Measurements from ENCODE around the gene PIRT. TPM values are rescaled to one million over a fixed set of nuclear protein-coding genes. Genes with fewer than 3 reads are reported as not detected.
A peak's percentile ranks its signal among the peaks of the same experiment; 100 is the strongest.

The PIRT gene
- total RNA-seq, 1 donor from 2014 or later = not detected

- intact Hi-C loops (cut with micrococcal nuclease) = loop anchor here (1.0 to 5.0 kb wide), 4 partner anchors 73 to 199 kb away; no protein-coding TSS in a partner anchor
- DNase-seq (ENCODE audit: low spot score) = peak; percentile 54
- Mint-ChIP-seq H3K27me3 (ENCODE audit: low read depth) (peaks cover 4% of the 10 kb centered on the region), H3K4me3 (ENCODE audit: low read depth) (peak overlapping the region; percentile 73), H3K36me3 (ENCODE audit: low read depth) (no peaks in the 10 kb centered on the region), H3K4me1 (ENCODE audit: low read depth) (peaks cover 12% of the 10 kb centered on the region), H3K9me3 (no peaks in the 10 kb centered on the region), H3K27ac (no peak overlapping the region)
Observed at GRCh38 chr17:10844621-10845387, 6.9 kb upstream of the PIRT start.

- peaks cover 4% of the 10 kb centered on the region for H3K27me3 Mint-ChIP-seq (ENCODE audit: low read depth)
- H3K27ac Mint-ChIP-seq = no peak overlapping the region
- H3K36me3 Mint-ChIP-seq (ENCODE audit: low read depth) = no peaks in the 10 kb centered on the region
- no peak overlapping the region for H3K4me3 Mint-ChIP-seq (ENCODE audit: low read depth)
- H3K9me3 Mint-ChIP-seq = no peaks in the 10 kb centered on the region
- intact Hi-C loops (cut with micrococcal nuclease) = no loop called here
- no peak for DNase-seq (ENCODE audit: low spot score)
- peaks cover 12% of the 10 kb centered on the region for H3K4me1 Mint-ChIP-seq (ENCODE audit: low read depth)
Observed at GRCh38 chr17:10843811-10844210, 5.9 kb upstream of the PIRT start.

DNA sequence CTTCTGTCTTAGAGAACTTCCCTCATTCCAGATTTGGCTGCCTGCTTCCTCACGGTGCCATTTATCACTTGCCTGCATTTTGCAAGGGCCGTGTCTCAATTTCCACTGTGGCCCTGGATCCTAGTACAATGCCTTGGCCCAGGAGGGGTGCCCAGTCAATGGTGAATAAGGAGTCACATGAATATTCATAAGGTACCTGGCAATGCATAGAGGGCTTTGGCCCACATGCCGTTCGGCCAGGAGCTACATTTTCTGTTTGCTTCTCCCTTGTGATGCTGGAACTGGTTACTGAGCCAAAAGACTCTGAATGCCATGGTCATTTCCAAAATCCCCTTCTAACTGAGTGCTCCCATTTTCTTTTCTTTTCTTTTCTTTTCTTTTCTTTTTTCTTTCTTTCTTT is 4.8 kb upstream of the PIRT start:
- no peak overlapping the region for H3K4me3 Mint-ChIP-seq (ENCODE audit: low read depth)
- H3K36me3 Mint-ChIP-seq (ENCODE audit: low read depth) = no peaks in the 10 kb centered on the region
- H3K27me3 Mint-ChIP-seq (ENCODE audit: low read depth) = peaks cover 4% of the 10 kb centered on the region
- H3K27ac Mint-ChIP-seq = no peak overlapping the region
- no peak for DNase-seq (ENCODE audit: low spot score)
- intact Hi-C loops (cut with micrococcal nuclease) = no loop called here
- H3K4me1 Mint-ChIP-seq (ENCODE audit: low read depth) = peaks cover 12% of the 10 kb centered on the region
- H3K9me3 Mint-ChIP-seq = no peaks in the 10 kb centered on the region

- peaks cover under 1% of the 10 kb centered on the region for H3K4me1 Mint-ChIP-seq (ENCODE audit: low read depth)
- H3K27ac Mint-ChIP-seq = no peak overlapping the region
- no peak overlapping the region for H3K4me3 Mint-ChIP-seq (ENCODE audit: low read depth)
- H3K27me3 Mint-ChIP-seq (ENCODE audit: low read depth) = no peaks in the 10 kb centered on the region
- DNase-seq (ENCODE audit: low spot score) = no peak
- H3K9me3 Mint-ChIP-seq = no peaks in the 10 kb centered on the region
- no peaks in the 10 kb centered on the region for H3K36me3 Mint-ChIP-seq (ENCODE audit: low read depth)
- intact Hi-C loops (cut with micrococcal nuclease) = no loop called here
Observed at GRCh38 chr17:10838682-10839081, 795 bp upstream of the PIRT start.

DNA sequence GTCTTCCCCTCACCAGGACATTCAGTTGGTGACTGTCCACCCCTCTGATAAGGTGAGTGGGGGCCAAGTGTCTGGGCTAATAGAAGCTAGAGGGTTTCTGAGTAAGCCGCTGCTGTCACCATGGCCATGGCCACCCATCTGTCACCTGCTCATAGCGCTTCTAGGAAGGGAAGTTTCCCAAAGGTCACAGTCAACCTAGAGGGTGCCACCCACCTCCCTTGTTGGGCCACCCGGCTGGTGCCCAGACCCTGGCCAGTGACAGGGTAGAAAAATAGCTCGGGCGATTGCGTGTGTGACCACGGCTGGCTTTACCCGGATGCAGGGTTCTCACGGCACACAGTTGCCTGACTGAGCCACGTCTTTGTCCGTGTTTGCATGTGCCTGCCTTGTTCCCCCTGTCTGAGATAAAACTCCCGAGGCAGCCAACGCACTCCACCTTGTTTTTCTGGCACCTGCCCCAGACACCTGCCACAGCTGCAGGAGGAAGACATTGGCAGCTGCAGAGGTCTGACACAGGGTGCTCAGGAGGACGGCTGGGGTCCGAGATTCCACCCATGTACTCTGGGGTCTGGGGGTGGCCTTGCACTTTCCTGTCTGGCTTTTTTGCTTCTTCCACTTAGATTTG is 809 bp downstream of the PIRT start:
- no peaks in the 10 kb centered on the region for H3K4me1 Mint-ChIP-seq (ENCODE audit: low read depth)
- H3K27ac Mint-ChIP-seq = no peak overlapping the region
- intact Hi-C loops (cut with micrococcal nuclease) = no loop called here
- H3K36me3 Mint-ChIP-seq (ENCODE audit: low read depth) = no peaks in the 10 kb centered on the region
- DNase-seq (ENCODE audit: low spot score) = no peak
- H3K4me3 Mint-ChIP-seq (ENCODE audit: low read depth) = no peak overlapping the region
- H3K27me3 Mint-ChIP-seq (ENCODE audit: low read depth) = no peaks in the 10 kb centered on the region
- H3K9me3 Mint-ChIP-seq = no peaks in the 10 kb centered on the region

- DNase-seq (ENCODE audit: low spot score) = no peak
- no peaks in the 10 kb centered on the region for H3K9me3 Mint-ChIP-seq
- no peaks in the 10 kb centered on the region for H3K27me3 Mint-ChIP-seq (ENCODE audit: low read depth)
- H3K4me3 Mint-ChIP-seq (ENCODE audit: low read depth) = no peak overlapping the region
- no peak overlapping the region for H3K27ac Mint-ChIP-seq
- H3K36me3 Mint-ChIP-seq (ENCODE audit: low read depth) = no peaks in the 10 kb centered on the region
- intact Hi-C loops (cut with micrococcal nuclease) = no loop called here
- no peaks in the 10 kb centered on the region for H3K4me1 Mint-ChIP-seq (ENCODE audit: low read depth)
Observed at GRCh38 chr17:10836145-10836544, 1.7 kb downstream of the PIRT start.

- H3K4me1 Mint-ChIP-seq (ENCODE audit: low read depth) = no peaks in the 10 kb centered on the region
- H3K27me3 Mint-ChIP-seq (ENCODE audit: low read depth) = peaks cover 2% of the 10 kb centered on the region
- no peaks in the 10 kb centered on the region for H3K36me3 Mint-ChIP-seq (ENCODE audit: low read depth)
- DNase-seq (ENCODE audit: low spot score) = no peak
- H3K4me3 Mint-ChIP-seq (ENCODE audit: low read depth) = no peak overlapping the region
- H3K27ac Mint-ChIP-seq = no peak overlapping the region
- no peaks in the 10 kb centered on the region for H3K9me3 Mint-ChIP-seq
- intact Hi-C loops (cut with micrococcal nuclease) = no loop called here
Observed at GRCh38 chr17:10831696-10832095, 6.2 kb downstream of the PIRT start.

- Mint-ChIP-seq H3K27me3 (ENCODE audit: low read depth) (peaks cover 2% of the 10 kb centered on the region), H3K4me3 (ENCODE audit: low read depth) (no peak overlapping the region), H3K9me3 (no peaks in the 10 kb centered on the region), H3K36me3 (ENCODE audit: low read depth) (no peaks in the 10 kb centered on the region), H3K27ac (no peak overlapping the region), H3K4me1 (ENCODE audit: low read depth) (no peaks in the 10 kb centered on the region)
- DNase-seq (ENCODE audit: low spot score) = no peak
- intact Hi-C loops (cut with micrococcal nuclease) = no loop called here
Observed at GRCh38 chr17:10827898-10828552, 9.9 kb downstream of the PIRT start.

DNA sequence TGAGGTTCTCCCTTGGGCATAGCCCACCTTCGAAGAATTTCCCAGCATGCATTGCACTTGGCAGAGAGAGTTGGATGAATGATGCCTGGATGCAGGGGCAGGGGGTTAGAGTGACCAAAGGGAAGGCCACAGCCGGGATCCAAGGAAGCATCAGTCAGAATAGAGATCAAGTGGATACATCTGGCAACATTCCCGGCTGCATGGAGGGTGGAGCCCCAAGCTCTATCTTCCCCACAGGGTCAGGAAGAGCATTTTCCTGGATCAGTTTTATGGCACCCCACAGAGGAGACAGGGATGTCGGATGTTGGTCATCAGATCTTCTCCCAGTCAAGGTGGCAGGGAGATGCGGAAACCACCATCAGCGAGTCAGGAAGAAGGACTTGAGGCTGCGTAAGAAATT is 13.0 kb downstream of the PIRT start:
- Mint-ChIP-seq H3K9me3 (no peaks in the 10 kb centered on the region), H3K4me3 (ENCODE audit: low read depth) (no peak overlapping the region), H3K4me1 (ENCODE audit: low read depth) (no peaks in the 10 kb centered on the region), H3K36me3 (ENCODE audit: low read depth) (no peaks in the 10 kb centered on the region), H3K27me3 (ENCODE audit: low read depth) (peaks cover under 1% of the 10 kb centered on the region), H3K27ac (no peak overlapping the region)
- intact Hi-C loops (cut with micrococcal nuclease) = no loop called here
- no peak for DNase-seq (ENCODE audit: low spot score)

DNA sequence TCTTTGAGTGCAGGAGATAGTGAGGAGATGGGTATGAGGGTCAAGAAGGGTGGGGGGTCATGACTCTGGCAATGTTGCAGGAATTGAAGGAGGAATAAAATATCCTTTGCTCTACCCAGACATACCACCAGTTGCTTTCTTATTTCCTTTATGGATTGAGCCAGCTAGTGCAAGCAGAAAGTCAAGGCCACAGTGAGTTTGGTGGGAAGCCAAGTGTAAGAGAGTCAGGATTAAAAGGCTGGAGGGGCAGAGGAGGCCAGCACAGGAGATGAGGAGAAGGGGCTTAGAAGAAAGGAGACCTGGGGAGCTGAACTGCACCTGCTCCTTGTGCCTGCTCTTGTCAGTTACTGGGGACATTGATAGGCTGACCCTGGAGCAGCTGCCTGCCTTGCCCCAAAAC is 16.1 kb downstream of the PIRT start:
- Mint-ChIP-seq H3K27me3 (ENCODE audit: low read depth) (no peaks in the 10 kb centered on the region), H3K27ac (no peak overlapping the region), H3K4me3 (ENCODE audit: low read depth) (no peak overlapping the region), H3K4me1 (ENCODE audit: low read depth) (no peaks in the 10 kb centered on the region), H3K36me3 (ENCODE audit: low read depth) (no peaks in the 10 kb centered on the region), H3K9me3 (no peaks in the 10 kb centered on the region)
- no peak for DNase-seq (ENCODE audit: low spot score)
- intact Hi-C loops (cut with micrococcal nuclease) = no loop called here

GRCh38 chr17:10821054-10821453 is 16.8 kb downstream of the PIRT start:
- H3K27ac Mint-ChIP-seq = no peak overlapping the region
- intact Hi-C loops (cut with micrococcal nuclease) = no loop called here
- H3K4me3 Mint-ChIP-seq (ENCODE audit: low read depth) = no peak overlapping the region
- H3K4me1 Mint-ChIP-seq (ENCODE audit: low read depth) = no peaks in the 10 kb centered on the region
- no peaks in the 10 kb centered on the region for H3K27me3 Mint-ChIP-seq (ENCODE audit: low read depth)
- no peaks in the 10 kb centered on the region for H3K36me3 Mint-ChIP-seq (ENCODE audit: low read depth)
- H3K9me3 Mint-ChIP-seq = no peaks in the 10 kb centered on the region
- DNase-seq (ENCODE audit: low spot score) = no peak

GRCh38 chr17:10815319-10815718 is 22.6 kb downstream of the PIRT start:
- no peaks in the 10 kb centered on the region for H3K27me3 Mint-ChIP-seq (ENCODE audit: low read depth)
- no peak overlapping the region for H3K4me3 Mint-ChIP-seq (ENCODE audit: low read depth)
- H3K36me3 Mint-ChIP-seq (ENCODE audit: low read depth) = no peaks in the 10 kb centered on the region
- H3K9me3 Mint-ChIP-seq = no peaks in the 10 kb centered on the region
- H3K4me1 Mint-ChIP-seq (ENCODE audit: low read depth) = no peaks in the 10 kb centered on the region
- no peak for DNase-seq (ENCODE audit: low spot score)
- intact Hi-C loops (cut with micrococcal nuclease) = no loop called here
- no peak overlapping the region for H3K27ac Mint-ChIP-seq

DNA sequence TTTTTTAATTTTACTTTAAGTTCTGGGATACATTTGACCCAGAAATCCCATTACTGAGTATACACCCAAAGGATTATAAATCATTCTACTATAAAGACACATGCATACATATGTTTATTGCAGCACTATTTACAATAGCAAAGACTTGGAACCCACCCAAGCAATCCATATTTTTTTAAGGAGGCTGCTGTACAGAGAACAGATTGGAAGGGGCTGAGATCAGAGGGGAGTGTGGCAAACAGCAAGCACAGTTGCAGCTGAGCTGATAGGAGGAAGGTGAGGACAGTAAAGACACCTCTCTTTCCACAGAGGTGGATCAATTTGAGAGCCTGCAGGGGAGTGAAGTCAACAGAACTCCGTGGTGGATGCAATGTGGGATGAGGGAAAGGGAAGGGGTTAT is 23.8 kb downstream of the PIRT start:
- H3K4me3 Mint-ChIP-seq (ENCODE audit: low read depth) = no peak overlapping the region
- no peaks in the 10 kb centered on the region for H3K9me3 Mint-ChIP-seq
- no peaks in the 10 kb centered on the region for H3K36me3 Mint-ChIP-seq (ENCODE audit: low read depth)
- no peak for DNase-seq (ENCODE audit: low spot score)
- intact Hi-C loops (cut with micrococcal nuclease) = no loop called here
- H3K27me3 Mint-ChIP-seq (ENCODE audit: low read depth) = no peaks in the 10 kb centered on the region
- H3K4me1 Mint-ChIP-seq (ENCODE audit: low read depth) = no peaks in the 10 kb centered on the region
- no peak overlapping the region for H3K27ac Mint-ChIP-seq

All from activated T-helper 2 cell treated with anti-CD3 and anti-CD28 coated beads, Interferon-gamma antibody, Interleukin-2, Interleukin-4, amounts not matched to agents 10 μg/mL and 5 μg/mL and 100 μg/mL, durations not matched to agents 14 hours and 24 hours and 36 hours (primary cell).